HG02870 (cell line): ENCODE results near the gene CACNB4.

ENCODE experiments used
- ATAC-seq: cut with Tn5 transposase; IDR thresholded peaks from one replicate; pipeline ENCODE4 v1.9.1; 2021; ENCODE audit warnings: mild to moderate bottlenecking, moderate library complexity; ENCODE audit not compliant: unreplicated experiment

CACNB4 gene

DNA sequence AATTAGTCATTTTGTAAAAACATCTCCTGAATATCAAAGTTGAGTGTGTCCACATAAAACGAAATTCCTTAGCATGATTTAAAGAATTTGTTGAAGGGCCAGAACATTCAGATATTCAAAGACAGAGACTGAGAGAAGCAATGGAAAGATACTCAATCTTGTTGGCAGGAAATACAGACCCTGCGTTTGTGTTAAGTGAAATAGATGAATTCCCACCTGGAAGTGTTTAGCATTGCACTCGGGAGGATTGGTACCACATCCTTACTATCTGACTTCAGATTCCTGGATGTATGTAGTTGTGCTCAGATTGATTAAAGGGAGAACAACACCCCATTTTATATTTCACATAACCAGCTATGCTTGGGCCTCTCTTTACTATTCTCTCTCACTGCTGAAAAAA lies 260.9 kb downstream of the CACNB4 start:
- ATAC-seq, result no peak

DNA sequence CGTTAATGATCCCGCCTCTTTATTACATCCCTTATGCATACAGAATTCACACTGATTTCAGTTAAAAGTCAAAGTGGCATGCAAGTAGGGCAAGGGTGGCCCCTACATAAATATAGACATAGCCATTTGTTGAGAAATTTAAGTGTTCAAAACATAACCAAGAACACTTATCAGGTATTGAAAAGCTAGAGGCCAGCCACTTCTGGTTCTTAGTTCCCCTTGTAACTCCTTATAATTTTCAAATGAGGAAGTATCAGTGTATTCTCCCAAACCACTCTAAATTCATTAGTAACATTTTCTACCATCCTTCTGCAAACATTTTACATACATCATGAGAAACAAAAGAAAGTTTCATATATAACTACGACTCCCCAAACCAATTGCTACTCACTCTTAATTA lies 264.9 kb downstream of the CACNB4 start:
- peak; percentile 95 for ATAC-seq

GRCh38 chr2:151830961-151831360 lies 267.9 kb downstream of the CACNB4 start:
- ATAC-seq, result no peak

GRCh38 chr2:151828890-151829324 lies 269.9 kb downstream of the CACNB4 start:
- no peak for ATAC-seq

- peak; percentile 95 for ATAC-seq
Measured at GRCh38 chr2:151828143-151828889, 270.5 kb downstream of the CACNB4 start, which contains the start of gene ARL5A. Gene ARL5A (minus strand): TSS chr2:151828421. CDS start chr2:151828176, 245 bp downstream.

- ATAC-seq, result peak; percentile 12
Measured at GRCh38 chr2:151827564-151828142, 271.2 kb downstream of the CACNB4 start.

- no peak for ATAC-seq
Measured at GRCh38 chr2:151826737-151827157, 272.1 kb downstream of the CACNB4 start.

- ATAC-seq, result no peak
Measured at GRCh38 chr2:151824886-151825285, 274.0 kb downstream of the CACNB4 start.

DNA sequence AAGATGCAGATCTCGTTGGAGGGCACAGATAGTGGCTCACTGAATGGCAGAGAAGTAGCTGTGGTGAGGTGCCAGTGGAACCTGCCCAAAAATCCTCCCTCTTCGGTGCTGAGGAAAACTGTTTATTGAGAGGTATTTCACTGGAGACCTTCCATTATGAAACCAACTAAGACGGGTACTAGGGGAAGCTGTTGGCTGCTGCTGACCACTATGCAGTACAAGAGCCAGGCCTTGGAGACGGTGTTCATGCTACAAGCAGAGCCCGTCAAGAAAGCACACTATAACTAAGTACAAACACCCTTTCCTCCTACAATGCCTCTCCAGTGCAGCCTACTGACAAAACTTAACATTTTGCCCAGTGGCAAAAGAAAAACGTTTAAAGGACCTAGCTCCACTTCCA lies 275.2 kb downstream of the CACNB4 start:
- ATAC-seq, result no peak

DNA sequence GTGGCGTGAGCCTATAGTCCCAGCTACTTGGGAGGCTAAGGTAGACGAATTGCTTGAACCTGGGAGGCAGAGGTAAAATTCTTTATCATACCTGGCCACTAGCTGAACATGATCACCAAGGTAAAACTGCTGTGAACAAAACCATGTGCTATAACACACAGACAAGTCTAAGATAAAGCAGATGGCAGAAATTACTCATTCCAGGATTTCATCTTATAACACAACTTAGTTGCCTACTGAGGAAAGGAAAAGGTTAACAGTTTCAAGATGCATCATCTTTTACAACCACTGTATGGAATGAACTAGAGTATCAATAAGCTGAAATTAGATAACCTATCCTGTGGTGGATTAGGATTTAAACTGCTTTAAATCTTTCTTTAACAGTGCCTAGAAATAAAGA lies 278.9 kb downstream of the CACNB4 start:
- peak; percentile 90 for ATAC-seq

GRCh38 chr2:151817929-151818328 lies 280.9 kb downstream of the CACNB4 start:
- no peak for ATAC-seq

GRCh38 chr2:151816843-151817242 lies 282.0 kb downstream of the CACNB4 start:
- no peak for ATAC-seq

DNA sequence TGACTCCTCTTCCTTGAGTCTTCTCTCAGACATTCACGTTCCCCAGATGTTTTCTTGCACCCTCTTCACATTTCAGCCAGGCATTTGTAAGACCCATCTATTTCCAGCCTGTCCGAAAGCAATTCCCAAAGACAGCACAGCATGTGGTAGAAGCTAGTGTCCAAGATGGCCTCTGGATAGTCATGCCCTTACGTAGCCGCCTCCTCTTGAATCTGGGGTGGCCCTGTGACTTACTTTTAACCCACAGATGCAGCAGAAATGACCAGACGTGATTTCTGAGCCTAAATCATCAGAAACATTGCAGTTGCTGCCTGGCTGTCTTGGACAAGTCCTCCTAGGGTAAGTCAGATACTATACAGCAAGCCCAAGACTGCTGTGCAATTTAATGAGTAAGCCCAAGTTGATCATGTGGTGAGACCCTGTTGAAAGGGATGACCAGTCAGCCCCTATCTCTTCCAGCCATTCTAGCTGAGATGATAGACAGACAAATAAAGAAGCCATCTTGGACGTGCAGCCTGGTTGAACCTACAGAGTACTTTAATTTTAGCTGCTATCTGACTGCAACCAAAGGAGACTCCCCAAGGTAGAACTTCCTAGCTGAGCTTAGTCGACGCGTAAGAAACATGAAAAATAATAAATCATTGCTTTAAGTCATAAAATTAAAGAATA lies 282.9 kb downstream of the CACNB4 start:
- ATAC-seq, result no peak

DNA sequence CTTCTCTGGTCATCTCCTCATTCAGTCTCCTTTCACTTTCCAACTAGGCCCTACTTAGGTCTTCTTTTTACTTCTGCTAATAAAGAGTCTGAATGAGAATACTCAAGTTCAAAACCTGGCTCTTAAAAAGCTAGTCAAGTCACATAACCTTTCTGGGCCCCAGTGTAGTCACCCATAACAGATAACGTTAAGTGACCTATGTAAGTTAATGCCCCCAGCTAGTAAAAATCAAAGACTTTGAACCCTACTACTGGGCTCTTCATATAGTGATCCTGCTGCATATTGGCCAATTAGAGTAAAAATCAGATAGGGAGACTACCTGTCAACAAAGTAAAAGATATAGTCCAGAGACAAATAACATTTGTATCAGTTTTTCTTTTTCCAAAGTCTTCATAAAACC lies 288.4 kb downstream of the CACNB4 start:
- ATAC-seq, result no peak

GRCh38 chr2:151809073-151809383 lies 289.8 kb downstream of the CACNB4 start:
- no peak for ATAC-seq

- no peak for ATAC-seq
Measured at GRCh38 chr2:151808258-151809072, 290.4 kb downstream of the CACNB4 start.

- ATAC-seq, result no peak
Measured at GRCh38 chr2:151805961-151806360, 292.9 kb downstream of the CACNB4 start.

GRCh38 chr2:151805343-151805742 lies 293.5 kb downstream of the CACNB4 start:
- ATAC-seq, result no peak

DNA sequence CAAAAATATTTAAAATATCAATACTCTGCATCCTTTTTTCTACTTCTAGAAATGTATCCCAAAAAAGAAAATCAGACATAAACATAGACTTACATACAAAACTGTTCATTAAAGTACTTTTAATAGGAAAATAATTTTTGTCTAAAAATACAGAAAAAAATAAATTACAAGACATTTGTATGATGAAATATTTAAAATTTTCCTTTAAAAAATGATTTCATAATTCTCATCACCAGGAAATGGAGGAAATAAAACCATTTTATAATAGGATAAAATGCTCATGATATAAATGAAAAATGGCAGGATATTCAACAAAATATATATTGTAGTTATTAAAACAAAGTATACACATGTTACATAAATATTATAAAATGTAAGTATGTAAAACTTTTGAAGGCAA lies 295.0 kb downstream of the CACNB4 start:
- ATAC-seq, result no peak

GRCh38 chr2:151802315-151802714 lies 296.5 kb downstream of the CACNB4 start:
- ATAC-seq, result no peak

GRCh38 chr2:151799886-151800292 lies 299.0 kb downstream of the CACNB4 start:
- no peak for ATAC-seq
